Astrocyte of the cerebellum (primary cell): ENCODE measurements around the gene ALKBH5.
A peak's percentile ranks its signal among the peaks of the same experiment; 100 is the strongest.

Experiments
- DNase-seq: peaks from one replicate; pipeline ENCODE4 v3.0.0-alpha.2; 2011; ENCODE audit warnings: low read depth
- H3K4me3 ChIP-seq: 2 replicates; pipeline ENCODE4 v1.5.1; 2011; ENCODE audit warnings: mild to moderate bottlenecking, low read depth, low read length, moderate library complexity
- in situ Hi-C: cut with HindIII; loops from 2 replicates; pipeline ENCODE4 v1.10.0; 2017; ENCODE audit warnings: low sequenced_read_pairs
- TF ChIP-seq, protein P1 (sequence below): IDR thresholded peaks from 2 replicates; pipeline ENCODE4 v1.5.1; 2012; ENCODE audit warnings: low read length, low read depth, moderate library complexity, mild to moderate bottlenecking; ENCODE audit errors: missing control alignments

Gene ALKBH5

DNA sequence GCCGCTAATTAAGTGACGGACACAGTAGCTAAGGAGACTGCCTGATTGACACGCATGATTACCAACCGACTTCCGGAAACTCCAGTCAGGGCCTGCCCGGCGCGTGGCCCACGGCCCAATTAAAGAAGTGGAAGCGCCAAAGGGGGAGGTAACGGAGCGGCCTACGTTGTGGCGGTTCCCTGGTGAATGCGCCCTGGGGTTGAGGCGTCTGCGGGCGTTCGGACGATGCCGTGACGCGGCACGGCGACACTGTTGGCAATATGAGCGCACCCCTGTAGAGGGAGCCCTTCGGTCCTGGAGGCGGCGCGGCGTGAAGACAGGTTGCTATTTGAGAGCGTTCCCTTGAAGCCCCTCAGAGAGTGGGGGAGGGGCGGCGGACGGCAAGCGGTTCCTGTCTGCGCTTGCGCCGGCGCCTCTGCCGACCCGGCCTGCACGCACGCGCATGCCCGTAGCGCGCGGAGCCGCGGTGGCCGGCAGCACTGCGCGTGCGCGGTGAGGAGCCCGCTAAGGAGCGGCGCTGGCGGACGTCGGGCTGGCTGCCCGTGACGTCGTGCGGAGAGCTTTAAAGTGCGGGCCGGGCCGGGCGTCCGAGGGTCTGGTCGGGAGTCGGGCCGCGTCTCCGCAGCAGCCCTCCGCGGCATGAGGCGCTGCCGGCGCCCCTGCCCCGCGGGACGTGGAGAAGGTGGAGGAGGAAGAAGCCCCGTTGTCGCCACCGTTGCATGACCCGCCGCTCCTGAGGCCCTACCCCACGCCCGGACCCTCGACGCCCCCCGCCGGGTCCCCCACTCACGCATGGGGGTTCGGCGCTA is at the start of gene ALKBH5:
TSS of gene ALKBH5 (plus strand) at position 495 of the 809 bp plus-strand sequence. CDS start 416 bp downstream, outside the sequence.
- TF ChIP-seq, protein P1, sequence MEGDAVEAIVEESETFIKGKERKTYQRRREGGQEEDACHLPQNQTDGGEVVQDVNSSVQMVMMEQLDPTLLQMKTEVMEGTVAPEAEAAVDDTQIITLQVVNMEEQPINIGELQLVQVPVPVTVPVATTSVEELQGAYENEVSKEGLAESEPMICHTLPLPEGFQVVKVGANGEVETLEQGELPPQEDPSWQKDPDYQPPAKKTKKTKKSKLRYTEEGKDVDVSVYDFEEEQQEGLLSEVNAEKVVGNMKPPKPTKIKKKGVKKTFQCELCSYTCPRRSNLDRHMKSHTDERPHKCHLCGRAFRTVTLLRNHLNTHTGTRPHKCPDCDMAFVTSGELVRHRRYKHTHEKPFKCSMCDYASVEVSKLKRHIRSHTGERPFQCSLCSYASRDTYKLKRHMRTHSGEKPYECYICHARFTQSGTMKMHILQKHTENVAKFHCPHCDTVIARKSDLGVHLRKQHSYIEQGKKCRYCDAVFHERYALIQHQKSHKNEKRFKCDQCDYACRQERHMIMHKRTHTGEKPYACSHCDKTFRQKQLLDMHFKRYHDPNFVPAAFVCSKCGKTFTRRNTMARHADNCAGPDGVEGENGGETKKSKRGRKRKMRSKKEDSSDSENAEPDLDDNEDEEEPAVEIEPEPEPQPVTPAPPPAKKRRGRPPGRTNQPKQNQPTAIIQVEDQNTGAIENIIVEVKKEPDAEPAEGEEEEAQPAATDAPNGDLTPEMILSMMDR = peak; percentile 23
- in situ Hi-C loops = no loop called here
- DNase-seq = peak; percentile 99
- peak within 1 kb of the TSS; percentile 71 for H3K4me3 ChIP-seq

DNA sequence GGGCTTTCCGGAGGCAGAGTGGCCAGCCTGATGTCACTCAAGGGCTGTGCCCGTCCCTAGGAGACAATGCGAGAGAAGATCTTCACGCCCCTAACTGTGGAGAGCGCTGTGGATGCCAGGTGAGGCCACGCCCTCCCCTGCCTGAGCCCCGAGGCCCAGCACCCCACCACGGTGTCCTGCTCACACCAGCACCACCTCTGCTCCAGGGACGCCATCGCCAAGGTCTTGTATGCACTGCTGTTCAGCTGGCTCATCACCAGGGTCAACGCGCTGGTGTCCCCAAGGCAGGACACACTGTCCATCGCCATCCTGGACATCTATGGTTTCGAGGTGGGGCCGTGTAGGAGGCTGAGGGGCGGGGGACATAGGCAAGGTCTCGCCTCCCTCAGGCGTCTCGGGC is 47.3 kb upstream of the ALKBH5 start:
- in situ Hi-C loops = no loop called here
- no peak for DNase-seq
- H3K4me3 ChIP-seq = no peak overlapping the region
- TF ChIP-seq, protein P1 = no peak

DNA sequence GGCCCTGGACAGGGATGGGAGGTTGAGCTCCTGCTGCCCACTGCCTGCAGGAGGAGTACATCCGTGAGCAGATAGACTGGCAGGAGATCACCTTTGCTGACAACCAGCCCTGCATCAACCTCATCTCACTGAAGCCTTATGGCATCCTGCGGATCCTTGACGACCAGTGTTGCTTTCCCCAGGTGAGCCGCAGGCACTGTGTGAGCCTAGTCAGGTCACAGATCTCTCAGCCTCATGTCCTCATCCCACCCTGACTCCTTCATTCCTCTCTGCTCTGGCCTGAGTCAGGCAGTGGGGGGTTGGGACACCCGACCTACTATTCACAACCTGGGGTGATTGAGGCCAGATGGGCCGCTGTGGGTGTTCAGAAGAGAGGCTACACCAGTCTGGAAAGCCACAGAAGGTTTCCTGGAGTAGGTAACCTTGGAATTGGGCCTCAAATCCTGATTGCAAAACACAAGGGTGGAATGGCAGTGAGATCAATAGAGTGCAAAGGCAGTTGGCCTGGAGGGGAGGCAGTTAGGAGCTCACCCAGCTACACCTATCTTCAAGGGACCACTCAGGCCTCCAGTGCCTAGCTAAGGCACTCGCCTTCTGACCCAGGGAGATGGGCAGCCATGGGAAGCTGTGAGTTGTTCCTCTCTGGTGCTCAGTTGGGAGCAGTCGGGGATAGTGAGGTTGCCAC is 45.4 kb upstream of the ALKBH5 start:
- no peak overlapping the region for H3K4me3 ChIP-seq
- in situ Hi-C loops = no loop called here
- TF ChIP-seq, protein P1 = no peak
- no peak for DNase-seq

DNA sequence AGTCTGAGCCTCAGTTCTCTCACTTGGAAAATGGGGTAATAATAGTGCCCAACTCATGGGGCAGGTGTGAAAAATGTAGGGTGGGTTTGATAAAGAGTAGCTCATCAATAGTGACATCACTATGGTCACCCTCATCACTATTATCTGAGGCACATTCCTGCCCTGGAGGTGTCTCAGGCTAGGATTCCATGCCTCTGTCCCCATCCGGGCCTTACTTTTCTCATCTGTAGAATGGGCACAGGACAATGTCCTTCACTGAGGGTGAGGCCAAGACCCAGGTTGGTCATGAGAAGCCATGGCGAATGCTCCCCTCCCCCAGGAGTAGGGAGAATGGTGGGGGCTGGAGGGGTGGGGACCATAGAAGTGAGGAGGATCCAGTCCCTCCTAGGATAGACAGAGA is 44.5 kb upstream of the ALKBH5 start:
- in situ Hi-C loops = no loop called here
- TF ChIP-seq, protein P1 = no peak
- no peak overlapping the region for H3K4me3 ChIP-seq
- DNase-seq = no peak

DNA sequence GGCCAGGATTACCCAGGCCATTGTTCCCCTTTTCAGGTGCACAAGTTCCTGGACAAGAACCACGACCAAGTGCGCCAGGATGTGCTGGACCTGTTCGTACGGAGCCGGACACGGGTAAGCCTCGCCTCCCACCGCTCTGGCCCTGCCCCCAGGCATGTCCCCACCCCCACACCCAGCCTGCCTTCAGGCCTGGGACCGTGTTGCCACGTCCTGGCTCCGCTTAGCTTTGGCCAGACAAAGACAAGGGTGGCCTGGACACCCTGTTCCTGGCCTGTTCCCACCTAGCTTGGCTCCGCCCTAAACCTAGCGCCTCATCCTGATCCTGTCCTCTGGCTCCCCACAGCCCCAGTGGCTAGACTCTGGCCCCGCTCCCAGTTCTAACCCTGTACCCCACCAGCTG is 44.1 kb upstream of the ALKBH5 start:
- no peak overlapping the region for H3K4me3 ChIP-seq
- in situ Hi-C loops = no loop called here
- TF ChIP-seq, protein P1 = no peak
- DNase-seq = no peak

DNA sequence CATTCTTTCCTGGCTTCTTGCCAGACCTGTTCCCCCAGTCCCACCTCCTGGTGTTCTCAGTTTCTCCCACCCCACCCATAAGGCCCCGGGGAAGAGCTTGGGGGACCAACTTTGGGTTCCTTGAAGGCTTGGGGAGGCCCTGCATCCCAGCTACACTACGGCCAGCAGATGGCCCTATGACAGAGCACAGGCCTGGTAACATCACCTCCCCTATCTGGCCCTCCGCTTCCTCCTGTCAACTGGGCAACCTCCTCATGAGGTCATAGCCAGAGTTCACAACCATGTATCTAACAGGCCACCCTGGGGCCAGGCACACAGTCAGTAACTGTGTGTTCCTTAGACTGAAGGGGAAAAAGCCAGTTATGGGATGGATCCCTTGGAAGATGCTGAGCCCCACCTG is 43.7 kb upstream of the ALKBH5 start:
- H3K4me3 ChIP-seq = no peak overlapping the region
- DNase-seq = no peak
- in situ Hi-C loops = no loop called here
- TF ChIP-seq, protein P1 = peak; percentile 42
